T-helper 17 cell (primary cell): ENCODE results near the gene MYO18A. TPM values are rescaled to one million over a fixed set of nuclear protein-coding genes. Genes with fewer than 3 reads are reported as not detected.

Source experiments
- ATAC-seq: fragments of 150-1000 bp; cut with Tn5 transposase; 2 replicates; pipeline ENCODE4 v1.10.0; 2021; ENCODE audit warnings: mild to moderate bottlenecking, moderate library complexity
- DNase-seq, 3 donors: peaks; one replicate each; pipeline versions ENCODE4 v3.0.0 to v3.0.0-alpha.2; 2020 to 2021
- H3K9me3 ChIP-seq: one replicate; pipeline ENCODE4 v1.7.0; 2013; ENCODE audit warnings: low read length, mild to moderate bottlenecking; ENCODE audit not compliant: control insufficient read depth, poor library complexity, severe bottlenecking
- H3K27ac Mint-ChIP-seq: one replicate; pipeline ENCODE4 v1.8.0; 2022; ENCODE audit warnings: mild to moderate bottlenecking, moderate library complexity, mixed read lengths
- H3K27me3 Mint-ChIP-seq: one replicate; pipeline ENCODE4 v1.8.0; 2022; ENCODE audit warnings: mixed read lengths
- H3K36me3 Mint-ChIP-seq: one replicate; pipeline ENCODE4 v1.8.0; 2022; ENCODE audit warnings: low read depth, mixed read lengths
- H3K4me1 Mint-ChIP-seq: one replicate; pipeline ENCODE4 v1.8.0; 2022; ENCODE audit warnings: mild to moderate bottlenecking, mixed read lengths
- H3K4me3 Mint-ChIP-seq: one replicate; pipeline ENCODE4 v1.8.0; 2022; ENCODE audit warnings: mild to moderate bottlenecking, moderate library complexity, mixed read lengths
- total RNA-seq, 4 donors: library from RNA in 2 of 4; stranded (reverse) in 2 of 4; gene quantifications; one replicate each; pipeline ENCODE4 v1.2.3 and lab custom pipeline; 2022 to 2026

The MYO18A gene
- total RNA-seq, 2 donors from 2014 or later: 142 to 153 TPM

- no peak overlapping the region for H3K4me3 Mint-ChIP-seq
- no peak overlapping the region for H3K27ac Mint-ChIP-seq
- no peaks in the 10 kb centered on the region for H3K36me3 Mint-ChIP-seq
- H3K4me1 Mint-ChIP-seq: peaks cover 6% of the 10 kb centered on the region
- DNase-seq (no peak), ATAC-seq (no peak)
- peaks cover 35% of the 10 kb centered on the region for H3K27me3 Mint-ChIP-seq
- H3K9me3 ChIP-seq: no peaks in the 10 kb centered on the region
Observed at GRCh38 chr17:29042026-29042678, 138.0 kb downstream of the MYO18A start.

GRCh38 chr17:29041571-29041970 lies 138.6 kb downstream of the MYO18A start:
- Mint-ChIP-seq H3K36me3 (no peaks in the 10 kb centered on the region), H3K4me1 (peaks cover 6% of the 10 kb centered on the region), H3K27ac (no peak overlapping the region), H3K4me3 (no peak overlapping the region), H3K27me3 (peaks cover 29% of the 10 kb centered on the region)
- DNase-seq: no peak
- no peak for ATAC-seq
- H3K9me3 ChIP-seq: no peaks in the 10 kb centered on the region

GRCh38 chr17:29041091-29041490 lies 139.1 kb downstream of the MYO18A start:
- no peak for ATAC-seq
- no peaks in the 10 kb centered on the region for H3K36me3 Mint-ChIP-seq
- H3K27ac Mint-ChIP-seq: no peak overlapping the region
- peaks cover 6% of the 10 kb centered on the region for H3K4me1 Mint-ChIP-seq
- H3K9me3 ChIP-seq: no peaks in the 10 kb centered on the region
- DNase-seq: no peak
- H3K4me3 Mint-ChIP-seq: no peak overlapping the region
- peaks cover 25% of the 10 kb centered on the region for H3K27me3 Mint-ChIP-seq

DNA sequence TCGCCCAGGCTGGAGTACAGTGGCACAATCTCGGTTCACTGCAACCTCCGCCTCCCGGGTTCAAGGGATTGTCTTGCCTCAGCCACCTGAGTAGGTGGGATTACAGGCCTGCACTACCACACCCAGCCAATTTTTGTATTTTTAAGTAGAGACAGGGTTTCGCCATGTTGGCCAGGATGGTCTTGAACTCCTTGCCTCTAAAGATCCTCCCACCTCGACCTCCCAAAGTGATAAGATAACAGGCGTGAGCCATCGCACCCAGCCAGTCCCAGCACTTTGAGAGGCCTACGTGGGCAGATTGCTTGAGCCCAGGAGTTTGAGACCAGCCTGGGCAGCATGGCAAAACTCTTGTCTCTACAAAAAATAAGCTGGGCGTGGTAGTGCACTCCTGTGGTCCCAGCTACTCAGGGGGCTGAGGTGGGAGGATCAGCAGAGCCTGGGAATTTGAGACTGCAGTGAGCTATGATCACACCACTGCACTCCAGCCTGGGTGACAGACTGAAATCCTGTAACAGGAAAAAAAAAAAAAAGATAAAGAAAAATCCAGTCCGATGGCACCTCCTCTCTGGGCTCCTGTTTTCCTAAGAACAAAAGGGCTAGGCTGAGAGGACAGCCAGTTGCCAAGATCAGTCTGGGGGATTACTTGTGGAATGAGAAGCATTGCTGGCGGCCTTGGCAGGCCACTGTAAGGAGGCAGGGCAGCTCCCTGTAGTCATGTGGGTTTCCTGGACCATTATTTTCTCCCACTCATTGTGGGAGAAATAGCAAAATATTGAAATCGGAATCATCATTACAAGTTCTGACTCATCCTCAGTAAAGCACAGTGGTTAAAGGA lies 140.2 kb downstream of the MYO18A start:
- no peak overlapping the region for H3K4me3 Mint-ChIP-seq
- H3K27ac Mint-ChIP-seq: no peak overlapping the region
- H3K27me3 Mint-ChIP-seq: peaks cover 19% of the 10 kb centered on the region
- DNase-seq: no peak
- H3K9me3 ChIP-seq: no peaks in the 10 kb centered on the region
- H3K36me3 Mint-ChIP-seq: no peaks in the 10 kb centered on the region
- peaks cover 6% of the 10 kb centered on the region for H3K4me1 Mint-ChIP-seq
- ATAC-seq: no peak

DNA sequence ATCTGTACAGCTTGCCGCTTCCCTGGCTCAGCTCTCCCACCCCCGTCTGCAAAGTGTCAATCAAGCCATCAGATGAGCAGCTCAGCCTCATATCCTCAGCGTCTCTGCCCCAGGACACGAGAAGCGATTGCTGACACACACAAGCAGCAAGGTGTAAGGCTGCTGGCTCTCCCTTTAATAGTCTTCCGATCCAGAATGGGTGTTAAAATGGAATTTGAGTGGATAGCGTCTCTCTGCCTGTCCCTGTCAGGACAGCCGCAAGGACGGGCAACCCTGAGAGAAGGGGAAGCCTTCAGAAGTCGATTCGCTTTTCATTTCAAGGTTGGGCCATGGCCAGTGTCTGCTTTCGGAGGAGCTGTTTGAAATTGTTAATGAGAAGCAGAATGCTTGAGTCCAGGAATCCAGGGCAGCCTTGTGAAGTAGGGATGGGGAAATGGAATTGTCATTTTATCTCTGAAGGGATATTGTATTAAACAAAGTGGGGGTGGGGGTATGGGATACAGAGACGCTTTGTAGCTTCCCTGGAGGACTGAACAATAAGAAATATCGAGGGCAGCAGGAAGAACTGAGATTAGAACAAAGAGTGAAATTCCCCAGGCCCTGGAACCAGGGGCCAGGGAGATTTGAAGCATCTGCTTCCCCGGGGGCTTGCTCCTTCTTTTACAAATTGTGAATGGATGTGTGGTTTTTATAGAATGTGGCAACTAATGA lies 142.0 kb downstream of the MYO18A start:
- no peaks in the 10 kb centered on the region for H3K9me3 ChIP-seq
- Mint-ChIP-seq H3K27me3 (peaks cover 19% of the 10 kb centered on the region), H3K36me3 (no peaks in the 10 kb centered on the region), H3K27ac (no peak overlapping the region), H3K4me1 (peaks cover 6% of the 10 kb centered on the region), H3K4me3 (no peak overlapping the region)
- DNase-seq (no peak), ATAC-seq (no peak)

- Mint-ChIP-seq H3K27me3 (peaks cover 19% of the 10 kb centered on the region), H3K4me3 (no peak overlapping the region), H3K36me3 (no peaks in the 10 kb centered on the region), H3K4me1 (peaks cover 5% of the 10 kb centered on the region), H3K27ac (no peak overlapping the region)
- no peaks in the 10 kb centered on the region for H3K9me3 ChIP-seq
- ATAC-seq (no peak), DNase-seq (no peak)
Observed at GRCh38 chr17:29037739-29038084, 142.5 kb downstream of the MYO18A start.

DNA sequence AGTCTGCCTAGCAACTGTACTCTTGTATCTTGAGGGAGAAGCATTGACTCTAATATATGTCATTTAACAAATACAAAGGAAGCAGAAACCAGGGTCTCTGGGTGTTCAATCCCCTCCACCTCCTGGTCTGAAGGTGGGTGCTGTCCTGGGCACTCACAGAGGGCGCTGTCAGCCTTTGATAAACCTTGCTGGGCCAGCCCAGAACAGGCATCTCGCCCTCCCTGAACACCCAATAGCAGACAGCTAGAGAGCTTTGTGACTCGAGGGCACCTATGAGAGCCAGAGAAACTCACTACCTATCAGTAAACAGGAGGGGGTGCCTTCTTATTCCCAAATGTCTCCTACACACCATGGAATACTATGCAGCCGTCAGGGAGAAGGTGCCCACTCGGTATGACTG lies 143.6 kb downstream of the MYO18A start:
- Mint-ChIP-seq H3K36me3 (no peaks in the 10 kb centered on the region), H3K4me1 (no peaks in the 10 kb centered on the region), H3K4me3 (no peak overlapping the region), H3K27me3 (peaks cover 23% of the 10 kb centered on the region), H3K27ac (no peak overlapping the region)
- DNase-seq (no peak), ATAC-seq (no peak)
- H3K9me3 ChIP-seq: no peaks in the 10 kb centered on the region

DNA sequence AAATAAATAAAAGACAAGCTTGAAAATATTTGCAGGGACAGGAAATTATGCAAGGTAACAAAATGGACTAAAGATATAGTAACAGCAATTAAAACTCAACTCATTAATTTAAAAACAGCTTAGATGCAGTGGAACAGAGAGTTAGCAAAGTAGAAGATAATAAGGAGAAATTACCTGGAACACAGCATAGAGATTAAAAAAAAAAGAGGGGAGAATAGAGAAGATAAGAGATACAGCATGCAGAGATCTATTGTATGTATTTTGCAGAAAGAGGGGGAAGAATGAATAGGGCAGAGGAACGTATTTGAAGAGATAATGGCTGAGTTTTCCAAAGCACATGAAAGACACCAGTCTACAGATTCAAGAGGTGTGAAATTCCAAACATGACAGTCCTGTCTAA lies 145.7 kb downstream of the MYO18A start:
- no peaks in the 10 kb centered on the region for H3K4me1 Mint-ChIP-seq
- no peaks in the 10 kb centered on the region for H3K36me3 Mint-ChIP-seq
- ATAC-seq: no peak
- no peak for DNase-seq
- no peak overlapping the region for H3K4me3 Mint-ChIP-seq
- H3K9me3 ChIP-seq: no peaks in the 10 kb centered on the region
- H3K27ac Mint-ChIP-seq: no peak overlapping the region
- peaks cover 31% of the 10 kb centered on the region for H3K27me3 Mint-ChIP-seq

- Mint-ChIP-seq H3K4me3 (no peak overlapping the region), H3K27me3 (peaks cover 44% of the 10 kb centered on the region)
- no peak for DNase-seq
Observed at GRCh38 chr17:29032857-29033197, 147.4 kb downstream of the MYO18A start.

GRCh38 chr17:29032013-29032856 lies 148.0 kb downstream of the MYO18A start:
- DNase-seq (no peak), ATAC-seq (no peak)
- H3K27me3 Mint-ChIP-seq: peaks cover 50% of the 10 kb centered on the region

More at GRCh38 chr17:29032857-29033197, 147.4 kb downstream of the MYO18A start:
- H3K9me3 ChIP-seq: no peaks in the 10 kb centered on the region
- ATAC-seq: no peak
- no peaks in the 10 kb centered on the region for H3K36me3 Mint-ChIP-seq
- no peaks in the 10 kb centered on the region for H3K4me1 Mint-ChIP-seq
- H3K27ac Mint-ChIP-seq: no peak overlapping the region

GRCh38 chr17:29031488-29031887 lies 148.7 kb downstream of the MYO18A start:
- ATAC-seq (no peak), DNase-seq (no peak)
- peaks cover 2% of the 10 kb centered on the region for H3K4me1 Mint-ChIP-seq
- H3K27ac Mint-ChIP-seq: no peak overlapping the region
- H3K4me3 Mint-ChIP-seq: no peak overlapping the region
- no peaks in the 10 kb centered on the region for H3K36me3 Mint-ChIP-seq
- H3K27me3 Mint-ChIP-seq: peaks cover 57% of the 10 kb centered on the region
- no peaks in the 10 kb centered on the region for H3K9me3 ChIP-seq

More at GRCh38 chr17:29032013-29032856, 148.0 kb downstream of the MYO18A start:
- Mint-ChIP-seq H3K4me1 (no peaks in the 10 kb centered on the region), H3K4me3 (no peak overlapping the region), H3K36me3 (no peaks in the 10 kb centered on the region), H3K27ac (no peak overlapping the region)
- H3K9me3 ChIP-seq: no peaks in the 10 kb centered on the region

DNA sequence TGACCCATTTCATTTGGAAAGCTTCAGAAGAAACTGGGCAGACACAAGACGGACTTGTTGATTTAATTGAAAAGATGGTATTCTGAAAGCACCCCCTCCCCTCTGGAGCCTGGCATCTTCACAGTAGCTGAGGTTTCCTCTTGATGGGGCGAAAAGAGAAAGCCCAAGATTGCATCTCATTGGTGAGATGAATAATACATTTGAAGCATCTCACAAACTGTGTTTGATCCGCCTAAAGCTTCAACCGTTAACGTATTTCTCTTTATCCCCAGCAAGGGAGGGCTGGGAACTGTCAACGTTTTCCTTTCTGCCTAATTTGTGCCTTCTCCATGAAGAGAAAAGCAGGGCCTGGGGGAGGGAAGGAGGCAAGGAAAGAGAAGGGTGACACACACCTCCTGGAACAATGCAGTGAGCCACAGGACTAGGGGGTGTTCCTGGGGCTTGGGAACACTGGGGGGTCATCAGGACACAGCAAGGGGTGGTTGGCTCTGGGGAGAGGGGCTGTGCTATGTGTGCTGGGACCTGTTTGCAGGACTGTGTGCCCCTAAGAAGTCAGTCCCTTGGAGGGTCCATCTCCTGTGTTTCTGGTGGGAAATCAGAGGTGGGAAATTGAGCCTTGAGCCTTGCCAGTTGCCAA lies 155.8 kb downstream of the MYO18A start:
- Mint-ChIP-seq H3K4me1 (peaks cover 7% of the 10 kb centered on the region), H3K36me3 (peaks cover 7% of the 10 kb centered on the region), H3K27me3 (peaks cover 78% of the 10 kb centered on the region), H3K27ac (no peak overlapping the region), H3K4me3 (no peak overlapping the region)
- ATAC-seq: no peak
- no peak for DNase-seq
- H3K9me3 ChIP-seq: no peaks in the 10 kb centered on the region
